ENCODE data around the gene COX7C.

The COX7C gene

GRCh38 chr5:86665984-86666760, 48.4 kb downstream of the COX7C start:
- no peak for DNase-seq

GRCh38 chr5:86666981-86667380, 49.2 kb downstream of the COX7C start:
- DNase-seq, result no peak
